SH-SY5Y (cell line): ENCODE data around the gene IPMK.

Experiments
- GATA2 ChIP-seq: IDR thresholded peaks from 2 replicates; pipeline ENCODE4 v1.6.1; 2011; ENCODE audit warnings: mild to moderate bottlenecking, low read depth, low read length
- GATA3 ChIP-seq: IDR thresholded peaks from 2 replicates; pipeline ENCODE4 v1.6.1; 2011; ENCODE audit warnings: low read depth, mild to moderate bottlenecking, low read length, moderate library complexity

GRCh38 chr10:58178811-58179210 is 88.9 kb downstream of the IPMK start:
- TF ChIP-seq GATA2 (no peak), GATA3 (no peak)
